ENCODE results near the gene MAP3K19. TPM values are rescaled to one million over a fixed set of nuclear protein-coding genes. Genes with fewer than 3 reads are reported as not detected.
"Not testable (repeated sequence)": the region's sequence is repeated elsewhere in the genome, so short reads cannot be mapped to it uniquely, and the experiment has no call there.

The MAP3K19 gene
- total RNA-seq, 1 experiment from 2014 or later = not detected

GRCh38 chr2:135037831-135038230 lies 9.4 kb downstream of the MAP3K19 start:
- DNase-seq (ENCODE audit: low read depth, low spot score) (no peak), ATAC-seq (no peak)
- no peak overlapping the region for H3K4me3 ChIP-seq (ENCODE audit: low read depth in 2 of 2, low read length in 2 of 2)
- H3K9me3 ChIP-seq (ENCODE audit: control insufficient read depth, insufficient read depth, low read depth, low read length) = no peaks in the 10 kb centered on the region
- BruUV-seq (replicated peaks) = no TSS peak
- no peaks in the 10 kb centered on the region for H3K36me3 ChIP-seq (ENCODE audit: control insufficient read depth, insufficient read depth, low read length)
- no peak overlapping the region for H3K27ac ChIP-seq (ENCODE audit: low read length)
- no peaks in the 10 kb centered on the region for H3K4me1 ChIP-seq (ENCODE audit: control insufficient read depth, insufficient read depth, low read length)
- CTCF ChIA-PET = interaction anchor here (0.6 kb wide), 1 partner anchor 33 kb away, joined by 3 read pairs; no protein-coding TSS in a partner anchor
- no peak for TF ChIP-seq POLR2AphosphoS5 (IDR thresholded peaks at IDR 0.05; ENCODE audit: low read depth, low read length)
- no peak for TF ChIP-seq REST (IDR thresholded peaks at IDR 0.05; ENCODE audit: insufficient read depth in 1 of 2, low read depth in 2 of 2, low read length in 1 of 2)
- intact Hi-C loops (cut with micrococcal nuclease; ENCODE audit: unreplicated experiment) = no loop called here
- in situ Hi-C loops (cut with HindIII; ENCODE audit: low pct_unique_long_range_greater_than_20kb, low sequenced_read_pairs) = no loop called here
- POLR2A ChIA-PET = no interaction called here
- H3K27me3 ChIP-seq (ENCODE audit: control insufficient read depth, insufficient read depth, low read length) = no peaks in the 10 kb centered on the region

DNA sequence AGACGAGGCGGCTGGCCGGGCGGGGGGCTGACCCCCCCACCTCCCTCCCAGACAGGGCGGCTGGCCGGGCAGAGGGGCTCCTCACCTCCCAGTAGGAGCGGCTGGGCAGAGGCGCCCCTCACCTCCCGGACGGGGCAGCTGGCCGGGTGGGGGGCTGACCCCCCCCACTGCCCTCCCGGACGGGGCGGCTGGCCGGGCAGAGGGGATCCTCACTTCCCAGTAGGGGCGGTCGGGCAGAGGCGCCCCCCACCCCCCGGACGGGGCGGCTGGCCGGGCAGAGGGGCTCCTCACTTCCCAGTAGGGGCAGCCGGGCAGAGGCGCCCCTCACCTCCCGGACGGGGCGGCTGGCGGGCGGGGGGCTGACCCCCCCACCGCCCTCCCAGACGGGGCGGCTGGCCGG lies 14.0 kb downstream of the MAP3K19 start:
- POLR2A ChIA-PET; CTCF ChIA-PET; intact Hi-C loops (cut with micrococcal nuclease; ENCODE audit: unreplicated experiment): not testable (repeated sequence)

GRCh38 chr2:135030826-135031225 lies 16.4 kb downstream of the MAP3K19 start:
- intact Hi-C loops (cut with micrococcal nuclease; ENCODE audit: unreplicated experiment) (no loop called here), in situ Hi-C loops (cut with HindIII; ENCODE audit: low pct_unique_long_range_greater_than_20kb, low sequenced_read_pairs) (no loop called here)
- TF ChIP-seq SIN3A (IDR thresholded peaks at IDR 0.05; ENCODE audit: borderline replicate concordance, insufficient read depth, low read depth, low read length) (no peak), TCF7L2 (IDR thresholded peaks at IDR 0.05; ENCODE audit: low read depth, low read length) (no peak), REST (IDR thresholded peaks at IDR 0.05; ENCODE audit: insufficient read depth in 1 of 2, low read depth in 2 of 2, low read length in 1 of 2) (peak; percentile 83 to 87)
- no peak for DNase-seq (ENCODE audit: low read depth, low spot score)
- no peak for ATAC-seq
- Histone ChIP-seq H3K4me3 (ENCODE audit: low read depth in 2 of 2, low read length in 2 of 2) (no peak overlapping the region), H3K4me1 (ENCODE audit: control insufficient read depth, insufficient read depth, low read length) (no peaks in the 10 kb centered on the region), H3K27ac (ENCODE audit: low read length) (no peak overlapping the region), H3K27me3 (ENCODE audit: control insufficient read depth, insufficient read depth, low read length) (peaks cover 2% of the 10 kb centered on the region; the same call in 1 of the 2 replicates), H3K9me3 (ENCODE audit: control insufficient read depth, insufficient read depth, low read depth, low read length) (no peaks in the 10 kb centered on the region), H3K36me3 (ENCODE audit: control insufficient read depth, insufficient read depth, low read length) (no peaks in the 10 kb centered on the region)
- no TSS peak for BruUV-seq (replicated peaks)
- ChIA-PET CTCF (no interaction called here), POLR2A (no interaction called here)

More for the DNA sequence above, 14.0 kb downstream of the MAP3K19 start:
- ATAC-seq; H3K4me3 ChIP-seq (ENCODE audit: low read depth in 2 of 2, low read length in 2 of 2); H3K9me3 ChIP-seq (ENCODE audit: control insufficient read depth, insufficient read depth, low read depth, low read length); DNase-seq (ENCODE audit: low read depth, low spot score); in situ Hi-C loops (cut with HindIII; ENCODE audit: low pct_unique_long_range_greater_than_20kb, low sequenced_read_pairs); BruUV-seq (replicated peaks); H3K27ac ChIP-seq (ENCODE audit: low read length); H3K4me1 ChIP-seq (ENCODE audit: control insufficient read depth, insufficient read depth, low read length); H3K27me3 ChIP-seq (ENCODE audit: control insufficient read depth, insufficient read depth, low read length); H3K36me3 ChIP-seq (ENCODE audit: control insufficient read depth, insufficient read depth, low read length): not testable (repeated sequence)

Data from Panc1 (cell line).